SU-DHL-6 (cell line): ENCODE measurements around the gene SFXN1.

Experiments
- EZH2phosphoT487 ChIP-seq: fragments of 200-600 bp; sonication (generic), shearing (Covaris generic); conservative IDR thresholded peaks from 2 replicates; pipeline ENCODE4 v1.6.1; 2018; ENCODE audit warnings: mild to moderate bottlenecking, antibody characterized with exemption, low read length, moderate library complexity, mixed read lengths
- TF ChIP-seq, protein P1 (sequence below): fragments of 200-600 bp; sonication (generic); IDR thresholded peaks from one replicate; pipeline ENCODE4 v1.5.1; 2017; ENCODE audit warnings: antibody characterized with exemption, mild to moderate bottlenecking, low read length, moderate library complexity; ENCODE audit not compliant: insufficient read depth, poor library complexity, severe bottlenecking

DNA sequence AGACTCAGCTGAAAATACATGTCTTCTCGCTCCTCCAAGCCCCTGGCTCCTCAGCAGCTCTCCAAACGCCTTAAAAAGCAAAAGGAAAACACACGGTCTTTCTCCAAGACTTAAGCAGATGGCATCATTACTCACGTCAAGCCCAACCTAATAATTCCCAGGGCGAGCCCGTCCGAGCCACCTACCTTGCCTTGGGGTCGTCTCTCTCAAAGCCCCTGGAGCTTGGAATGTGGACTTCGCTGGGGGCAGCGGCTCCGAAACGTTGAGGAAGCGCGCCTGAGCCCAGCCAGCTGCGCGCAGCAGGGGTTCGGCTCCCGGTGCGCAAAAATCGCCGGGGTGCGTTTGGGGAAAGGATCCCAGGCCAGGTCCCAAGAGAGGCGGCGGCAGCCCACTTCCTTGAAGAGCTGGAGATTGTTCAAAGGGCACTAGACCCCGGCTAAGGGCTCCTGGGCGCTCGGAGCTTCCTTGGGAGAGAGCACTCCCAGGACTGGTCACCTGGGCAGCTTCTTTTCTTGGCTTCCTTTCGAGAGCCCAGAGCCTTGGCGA is 34.8 kb upstream of the SFXN1 start:
- TF ChIP-seq, protein P1, sequence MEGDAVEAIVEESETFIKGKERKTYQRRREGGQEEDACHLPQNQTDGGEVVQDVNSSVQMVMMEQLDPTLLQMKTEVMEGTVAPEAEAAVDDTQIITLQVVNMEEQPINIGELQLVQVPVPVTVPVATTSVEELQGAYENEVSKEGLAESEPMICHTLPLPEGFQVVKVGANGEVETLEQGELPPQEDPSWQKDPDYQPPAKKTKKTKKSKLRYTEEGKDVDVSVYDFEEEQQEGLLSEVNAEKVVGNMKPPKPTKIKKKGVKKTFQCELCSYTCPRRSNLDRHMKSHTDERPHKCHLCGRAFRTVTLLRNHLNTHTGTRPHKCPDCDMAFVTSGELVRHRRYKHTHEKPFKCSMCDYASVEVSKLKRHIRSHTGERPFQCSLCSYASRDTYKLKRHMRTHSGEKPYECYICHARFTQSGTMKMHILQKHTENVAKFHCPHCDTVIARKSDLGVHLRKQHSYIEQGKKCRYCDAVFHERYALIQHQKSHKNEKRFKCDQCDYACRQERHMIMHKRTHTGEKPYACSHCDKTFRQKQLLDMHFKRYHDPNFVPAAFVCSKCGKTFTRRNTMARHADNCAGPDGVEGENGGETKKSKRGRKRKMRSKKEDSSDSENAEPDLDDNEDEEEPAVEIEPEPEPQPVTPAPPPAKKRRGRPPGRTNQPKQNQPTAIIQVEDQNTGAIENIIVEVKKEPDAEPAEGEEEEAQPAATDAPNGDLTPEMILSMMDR = no peak
- no peak for TF ChIP-seq EZH2phosphoT487
